Thyroid gland (tissue), 4 donors: ENCODE measurements around the gene MAST4.

ENCODE experiments used
- POLR2A ChIP-seq, 2 donors: fragments of 450-650 bp; IDR thresholded peaks; one replicate each; pipeline ENCODE4 v1.6.1; 2017; ENCODE audit warnings: antibody characterized with exemption in 2 of 2, mild to moderate bottlenecking in 2 of 2, moderate library complexity in 1 of 2
- TF ChIP-seq, protein P1 (sequence below), 6 experiments: fragments of 200-600 bp in 3 of 6; fragments of 450-650 bp in 3 of 6; sonication (generic) in 3 of 6; IDR thresholded peaks; one replicate each; pipeline ENCODE4 v1.5.1; 2016 to 2019; ENCODE audit warnings: antibody characterized with exemption in 6 of 6, mild to moderate bottlenecking in 2 of 6, inconsistent platforms in 1 of 6, moderate library complexity in 1 of 6

DNA sequence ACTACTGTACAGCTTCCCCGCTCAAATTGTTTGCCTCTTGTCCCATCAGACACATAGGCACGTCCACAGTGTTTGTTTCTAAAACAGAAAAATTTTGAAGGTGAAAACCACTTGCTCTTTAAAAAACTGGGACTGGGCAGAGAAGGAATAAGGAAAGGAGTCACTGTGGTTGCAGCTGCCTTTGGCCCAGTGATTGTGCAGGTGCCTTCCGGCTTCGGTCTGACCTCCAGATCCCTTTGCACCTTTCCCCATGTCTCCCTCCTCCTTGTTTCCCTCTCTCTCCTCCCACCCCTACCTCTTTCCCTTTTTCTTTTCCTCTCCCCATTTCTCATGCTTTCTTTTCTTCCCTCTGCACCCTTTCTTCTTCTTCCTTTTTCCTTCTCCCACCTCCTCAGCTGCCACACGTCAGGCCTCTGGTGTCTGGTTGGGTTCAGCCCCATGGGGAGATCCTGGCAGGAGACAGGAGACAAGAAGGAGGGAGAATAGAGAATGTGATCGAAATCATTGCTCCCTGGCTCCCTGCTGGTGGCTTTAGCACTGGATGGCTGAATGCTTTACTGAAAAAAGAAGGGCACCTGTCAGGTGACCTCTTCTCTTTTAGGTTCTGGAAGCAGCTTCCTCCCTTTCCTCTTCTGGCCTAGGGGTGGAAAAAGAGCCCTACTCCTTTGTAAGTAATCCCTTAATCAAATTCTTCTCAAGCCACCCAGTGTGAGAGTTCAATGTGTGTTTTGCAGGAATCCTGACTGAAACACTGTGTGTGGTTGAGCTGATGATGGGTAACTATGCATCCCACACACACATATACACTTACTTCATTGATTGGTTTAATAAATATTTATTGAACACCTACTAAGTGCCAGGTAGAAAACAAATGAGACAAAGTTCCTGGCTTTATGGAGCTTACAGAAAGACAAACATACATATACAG is 267.3 kb downstream of the MAST4 start:
- TF ChIP-seq, protein P1, sequence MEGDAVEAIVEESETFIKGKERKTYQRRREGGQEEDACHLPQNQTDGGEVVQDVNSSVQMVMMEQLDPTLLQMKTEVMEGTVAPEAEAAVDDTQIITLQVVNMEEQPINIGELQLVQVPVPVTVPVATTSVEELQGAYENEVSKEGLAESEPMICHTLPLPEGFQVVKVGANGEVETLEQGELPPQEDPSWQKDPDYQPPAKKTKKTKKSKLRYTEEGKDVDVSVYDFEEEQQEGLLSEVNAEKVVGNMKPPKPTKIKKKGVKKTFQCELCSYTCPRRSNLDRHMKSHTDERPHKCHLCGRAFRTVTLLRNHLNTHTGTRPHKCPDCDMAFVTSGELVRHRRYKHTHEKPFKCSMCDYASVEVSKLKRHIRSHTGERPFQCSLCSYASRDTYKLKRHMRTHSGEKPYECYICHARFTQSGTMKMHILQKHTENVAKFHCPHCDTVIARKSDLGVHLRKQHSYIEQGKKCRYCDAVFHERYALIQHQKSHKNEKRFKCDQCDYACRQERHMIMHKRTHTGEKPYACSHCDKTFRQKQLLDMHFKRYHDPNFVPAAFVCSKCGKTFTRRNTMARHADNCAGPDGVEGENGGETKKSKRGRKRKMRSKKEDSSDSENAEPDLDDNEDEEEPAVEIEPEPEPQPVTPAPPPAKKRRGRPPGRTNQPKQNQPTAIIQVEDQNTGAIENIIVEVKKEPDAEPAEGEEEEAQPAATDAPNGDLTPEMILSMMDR (IDR thresholded peaks at IDR 0.05), result peak in 2 of 6 experiments; percentile 6 to 10
- TF ChIP-seq POLR2A (IDR thresholded peaks at IDR 0.05), result no peak
